Parathyroid adenoma (tissue), 2 donors: ENCODE results near the gene UNCX.
"Not testable (repeated sequence)": the region's sequence is repeated elsewhere in the genome, so short reads cannot be mapped to it uniquely, and the experiment has no call there.

ENCODE experiments used
- H2AFZ ChIP-seq: fragments of 300-600 bp; sonication (generic); one replicate; pipeline ENCODE4 v1.7.0; 2017; ENCODE audit warnings: antibody characterized with exemption, mild to moderate bottlenecking
- H3K27ac ChIP-seq: fragments of 300-600 bp; sonication (generic); one replicate; pipeline ENCODE4 v1.7.0; 2017
- H3K27me3 ChIP-seq: fragments of 300-600 bp; sonication (generic); one replicate; pipeline ENCODE4 v1.7.0; 2017; ENCODE audit warnings: low read length; ENCODE audit not compliant: control insufficient read depth, insufficient read depth
- H3K36me3 ChIP-seq: fragments of 300-600 bp; sonication (generic); one replicate; pipeline ENCODE4 v1.7.0; 2017; ENCODE audit warnings: low read length; ENCODE audit not compliant: control insufficient read depth, insufficient read depth
- H3K4me1 ChIP-seq: fragments of 300-600 bp; sonication (generic); one replicate; pipeline ENCODE4 v1.7.0; 2017; ENCODE audit warnings: control low read depth
- H3K4me2 ChIP-seq: fragments of 300-600 bp; sonication (generic); one replicate; pipeline ENCODE4 v1.7.0; 2017; ENCODE audit warnings: low read length
- H3K4me3 ChIP-seq: fragments of 300-600 bp; sonication (generic); one replicate; pipeline ENCODE4 v1.7.0; 2017; ENCODE audit warnings: low read depth, low read length
- H3K79me2 ChIP-seq: fragments of 300-600 bp; sonication (generic); one replicate; pipeline ENCODE4 v1.7.0; 2017; ENCODE audit warnings: control low read depth
- H3K9ac ChIP-seq: fragments of 300-600 bp; sonication (generic); one replicate; pipeline ENCODE4 v1.7.0; 2017; ENCODE audit warnings: mild to moderate bottlenecking
- H3K9me3 ChIP-seq: fragments of 300-600 bp; sonication (generic); one replicate; pipeline ENCODE4 v1.7.0; 2017; ENCODE audit warnings: low read length; ENCODE audit not compliant: control insufficient read depth
- CTCF ChIP-seq: fragments of 300-600 bp; sonication (generic); IDR thresholded peaks from one replicate; pipeline ENCODE4 v1.7.0; 2017; ENCODE audit warnings: antibody characterized with exemption, mild to moderate bottlenecking
- donor health status: primary hyperparathyroidism.

The UNCX gene

GRCh38 chr7:1270181-1270580, 37.5 kb downstream of the UNCX start:
- H3K79me2 ChIP-seq, result no peaks in the 10 kb centered on the region
- H3K9ac ChIP-seq, result no peak overlapping the region
- no peaks in the 10 kb centered on the region for H3K9me3 ChIP-seq
- no peak overlapping the region for H3K4me2 ChIP-seq
- H3K4me3 ChIP-seq, result no peak overlapping the region
- no peak for TF ChIP-seq CTCF
- H3K4me1 ChIP-seq, result no peaks in the 10 kb centered on the region
- no peaks in the 10 kb centered on the region for H3K36me3 ChIP-seq
- no peak overlapping the region for H3K27ac ChIP-seq
- H3K27me3 ChIP-seq, result no peaks in the 10 kb centered on the region
- H2AFZ ChIP-seq, result no peak overlapping the region

GRCh38 chr7:1271046-1271445, 38.4 kb downstream of the UNCX start:
- no peaks in the 10 kb centered on the region for H3K36me3 ChIP-seq
- no peak overlapping the region for H3K27ac ChIP-seq
- no peak overlapping the region for H3K4me3 ChIP-seq
- H3K27me3 ChIP-seq, result no peaks in the 10 kb centered on the region
- no peaks in the 10 kb centered on the region for H3K79me2 ChIP-seq
- no peak overlapping the region for H3K9ac ChIP-seq
- no peaks in the 10 kb centered on the region for H3K9me3 ChIP-seq
- no peaks in the 10 kb centered on the region for H3K4me1 ChIP-seq
- H3K4me2 ChIP-seq, result no peak overlapping the region
- H2AFZ ChIP-seq, result no peak overlapping the region
- no peak for TF ChIP-seq CTCF

- Histone ChIP-seq H3K4me2 (no peak overlapping the region), H3K4me3 (no peak overlapping the region), H2AFZ (no peak overlapping the region), H3K79me2 (no peaks in the 10 kb centered on the region), H3K9me3 (no peaks in the 10 kb centered on the region), H3K9ac (no peak overlapping the region), H3K36me3 (no peaks in the 10 kb centered on the region), H3K27me3 (no peaks in the 10 kb centered on the region), H3K27ac (no peak overlapping the region), H3K4me1 (no peaks in the 10 kb centered on the region)
- no peak for TF ChIP-seq CTCF
These were observed 39.0 kb downstream of the UNCX start for GRCh38 chr7:1271656-1272055.

- H3K36me3 ChIP-seq, H2AFZ ChIP-seq, H3K27me3 ChIP-seq, H3K4me1 ChIP-seq, H3K9ac ChIP-seq, H3K4me3 ChIP-seq, H3K27ac ChIP-seq, H3K9me3 ChIP-seq, H3K4me2 ChIP-seq, H3K79me2 ChIP-seq: not testable (repeated sequence)
These were observed 39.5 kb downstream of the UNCX start for GRCh38 chr7:1272136-1272535.

- no peaks in the 10 kb centered on the region for H3K27me3 ChIP-seq
- no peaks in the 10 kb centered on the region for H3K36me3 ChIP-seq
- no peaks in the 10 kb centered on the region for H3K9me3 ChIP-seq
- H3K79me2 ChIP-seq, result no peaks in the 10 kb centered on the region
- H3K4me1 ChIP-seq, result no peaks in the 10 kb centered on the region
- no peak overlapping the region for H3K9ac ChIP-seq
- TF ChIP-seq CTCF, result no peak
- no peak overlapping the region for H3K4me2 ChIP-seq
- H3K4me3 ChIP-seq, result no peak overlapping the region
- H2AFZ ChIP-seq, result no peak overlapping the region
- no peak overlapping the region for H3K27ac ChIP-seq
These were observed 41.6 kb downstream of the UNCX start for GRCh38 chr7:1274121-1274875.
